NCI-H1930 (cell line): ENCODE results near the gene HOXB8.

Experiments used
- DNase-seq, 2 experiments: peaks; one replicate each; lab custom pipeline; 2025; lab: John Stamatoyannopoulos, UW

Gene HOXB8

GRCh38 chr17:48637323-48638260 is 22.5 kb upstream of the HOXB8 start:
- DNase-seq: no peak

GRCh38 chr17:48636177-48637018 is 21.3 kb upstream of the HOXB8 start:
- peak; percentile 75 to 87 for DNase-seq

GRCh38 chr17:48634493-48635208 is 19.6 kb upstream of the HOXB8 start:
- no peak for DNase-seq

GRCh38 chr17:48633266-48633677 is 18.2 kb upstream of the HOXB8 start:
- no peak for DNase-seq

GRCh38 chr17:48632579-48633265 is 17.6 kb upstream of the HOXB8 start:
- DNase-seq: no peak

- DNase-seq: no peak
Observed at GRCh38 chr17:48631693-48632578, 16.8 kb upstream of the HOXB8 start.

- DNase-seq: no peak
Observed at GRCh38 chr17:48630925-48631692, 16.0 kb upstream of the HOXB8 start.

GRCh38 chr17:48630009-48630924 is 15.2 kb upstream of the HOXB8 start:
- no peak for DNase-seq

GRCh38 chr17:48629411-48629759 is 14.3 kb upstream of the HOXB8 start:
- DNase-seq: no peak

- DNase-seq: no peak
Observed at GRCh38 chr17:48628649-48629410, 13.7 kb upstream of the HOXB8 start.

- DNase-seq: no peak
Observed at GRCh38 chr17:48627623-48628521, 12.8 kb upstream of the HOXB8 start.

- no peak for DNase-seq
Observed at GRCh38 chr17:48627118-48627597, 12.1 kb upstream of the HOXB8 start.

GRCh38 chr17:48626245-48627117 is 11.4 kb upstream of the HOXB8 start, which contains the start of gene HOXB9:
Gene HOXB9, minus strand, starts transcription at chr17:48626358. Its CDS starts 89 bp downstream, at chr17:48626269.
- DNase-seq: peak; percentile 20 to 48

- DNase-seq: peak; percentile 12 to 17
Observed at GRCh38 chr17:48625495-48626244, 10.6 kb upstream of the HOXB8 start.
